Skeletal muscle cell (primary cell): ENCODE data around the gene FNTB.

Experiments
- DNase-seq: peaks from one replicate; pipeline ENCODE4 v3.0.0-alpha.2; 2010; ENCODE audit warnings: low read depth
- H3K4me3 ChIP-seq: 2 replicates; pipeline ENCODE4 v1.5.1; 2011; ENCODE audit warnings: low read depth, mild to moderate bottlenecking, control low read depth, low read length, moderate library complexity

FNTB gene

GRCh38 chr14:65102441-65103149, 115.9 kb downstream of the FNTB start, which contains the start of gene MAX:
Gene MAX (minus strand): TSS chr14:65102517. CDS start chr14:65102339, 178 bp downstream.
- DNase-seq, result peak; percentile 97
- peak within 1 kb of the TSS; percentile 86 for H3K4me3 ChIP-seq

- H3K4me3 ChIP-seq, result peak overlapping the region; percentile 80
- DNase-seq, result no peak
Observed at GRCh38 chr14:65103150-65103760, 116.6 kb downstream of the FNTB start.

- no peak for DNase-seq
Observed at GRCh38 chr14:65104791-65105190, 118.1 kb downstream of the FNTB start.

GRCh38 chr14:65106316-65106715, 119.6 kb downstream of the FNTB start:
- no peak overlapping the region for H3K4me3 ChIP-seq

More at GRCh38 chr14:65104791-65105190, 118.1 kb downstream of the FNTB start:
- H3K4me3 ChIP-seq, result no peak overlapping the region

GRCh38 chr14:65106736-65107135, 120.0 kb downstream of the FNTB start:
- H3K4me3 ChIP-seq, result no peak overlapping the region
- no peak for DNase-seq

More at GRCh38 chr14:65106316-65106715, 119.6 kb downstream of the FNTB start:
- DNase-seq, result no peak

- no peak overlapping the region for H3K4me3 ChIP-seq
- DNase-seq, result no peak
Observed at GRCh38 chr14:65107200-65107599, 120.5 kb downstream of the FNTB start.

GRCh38 chr14:65109357-65109756, 122.7 kb downstream of the FNTB start:
- DNase-seq, result no peak
- H3K4me3 ChIP-seq, result no peak overlapping the region

GRCh38 chr14:65110525-65110924, 123.8 kb downstream of the FNTB start:
- DNase-seq, result no peak
- no peak overlapping the region for H3K4me3 ChIP-seq
